Astrocyte of the hippocampus (primary cell): ENCODE measurements around the gene C6.

ENCODE experiments used
- DNase-seq: peaks from one replicate; pipeline ENCODE4 v3.0.0; 2011; ENCODE audit warnings: low read depth, low spot score

The C6 gene

DNA sequence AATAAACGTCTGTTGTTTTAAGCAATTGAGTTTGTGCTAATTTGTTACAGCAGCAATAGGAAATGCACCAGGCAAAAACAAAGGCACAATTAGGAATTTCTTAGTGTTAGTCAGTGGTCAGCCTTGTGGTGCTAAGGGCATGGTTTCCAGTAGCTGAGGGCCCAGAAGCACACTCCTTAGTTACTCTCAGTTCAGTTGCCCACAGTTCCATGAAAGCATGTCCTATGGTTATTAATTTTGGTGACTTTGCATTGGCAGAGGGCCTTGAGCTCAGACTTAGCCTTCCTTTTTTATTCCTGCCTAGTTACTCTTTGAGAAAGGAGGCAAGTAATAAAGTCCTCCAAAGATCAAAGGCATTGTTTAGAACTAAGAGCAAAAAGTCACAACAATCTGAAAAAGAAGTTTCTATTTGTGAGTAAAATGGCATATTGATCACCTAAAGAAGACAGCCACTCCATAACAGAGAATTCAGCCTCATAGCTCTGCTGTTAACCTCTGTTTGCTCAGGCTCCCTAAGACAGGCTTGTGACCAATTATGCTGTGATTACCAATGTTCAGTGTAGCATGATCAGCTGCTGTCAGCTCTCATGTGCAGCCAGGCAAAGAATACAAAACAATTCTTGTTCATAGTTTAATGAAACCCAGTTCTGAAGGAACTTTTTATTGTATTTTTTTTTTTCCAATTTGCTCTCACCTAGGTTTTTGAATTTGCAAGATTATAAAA lies 85.2 kb downstream of the C6 start:
- peak; percentile 7 for DNase-seq

DNA sequence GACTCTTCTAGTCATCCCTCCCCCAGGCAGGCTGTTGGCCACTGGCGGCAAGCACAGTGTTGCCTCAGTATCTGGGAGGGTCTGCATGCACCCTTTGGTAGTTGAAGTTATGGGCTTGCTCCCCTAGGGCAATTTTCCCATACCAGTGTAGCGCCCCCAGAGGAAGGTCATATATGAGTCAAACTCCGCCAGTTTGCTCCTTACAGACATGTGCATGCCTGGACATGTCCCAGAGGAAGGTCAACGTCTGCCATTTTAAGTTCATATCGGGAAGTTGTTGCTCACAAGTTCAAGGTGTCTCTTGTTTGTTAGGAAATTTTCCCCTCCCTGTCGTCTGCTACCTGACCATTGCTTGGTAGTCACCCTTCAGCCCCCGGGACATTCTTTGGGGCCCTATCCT lies 90.9 kb downstream of the C6 start:
- DNase-seq = no peak

DNA sequence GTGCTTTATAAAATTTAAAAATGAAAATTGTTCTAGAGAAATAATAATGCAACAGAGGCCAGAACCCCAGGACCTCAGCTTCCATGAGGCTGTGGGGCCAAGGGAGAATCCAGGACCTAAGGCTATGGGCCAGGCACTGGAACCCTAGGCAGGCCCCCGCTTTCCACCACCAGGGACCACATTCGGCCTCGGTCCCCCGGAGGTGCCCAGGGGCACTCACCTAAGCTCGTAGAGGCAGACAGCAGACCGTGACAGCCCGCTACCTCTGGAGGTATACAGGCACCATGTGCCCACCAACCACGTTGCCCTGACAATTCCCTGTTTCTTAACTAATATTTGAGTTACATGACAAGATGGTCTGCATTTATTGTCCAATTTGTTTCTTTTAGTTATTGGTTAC lies 92.7 kb downstream of the C6 start:
- no peak for DNase-seq

DNA sequence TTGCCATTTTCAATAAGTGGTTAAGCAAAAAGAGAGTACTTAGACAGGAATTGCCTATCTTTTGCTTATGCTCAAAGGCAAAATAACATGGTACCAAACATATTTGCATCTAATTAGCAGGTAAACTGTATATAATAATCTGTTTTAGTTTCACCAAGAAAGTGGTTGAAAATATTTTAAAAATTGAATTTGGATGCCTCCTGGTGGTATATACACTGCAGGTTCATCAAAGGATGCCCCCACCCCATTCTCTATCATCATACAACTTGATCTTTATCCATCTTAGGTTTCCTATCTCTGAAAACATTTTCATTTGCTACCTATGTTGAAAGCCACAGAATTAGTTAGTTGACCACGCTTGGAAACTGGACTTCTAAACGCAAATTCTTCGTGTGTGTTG lies 95.2 kb downstream of the C6 start:
- no peak for DNase-seq

DNA sequence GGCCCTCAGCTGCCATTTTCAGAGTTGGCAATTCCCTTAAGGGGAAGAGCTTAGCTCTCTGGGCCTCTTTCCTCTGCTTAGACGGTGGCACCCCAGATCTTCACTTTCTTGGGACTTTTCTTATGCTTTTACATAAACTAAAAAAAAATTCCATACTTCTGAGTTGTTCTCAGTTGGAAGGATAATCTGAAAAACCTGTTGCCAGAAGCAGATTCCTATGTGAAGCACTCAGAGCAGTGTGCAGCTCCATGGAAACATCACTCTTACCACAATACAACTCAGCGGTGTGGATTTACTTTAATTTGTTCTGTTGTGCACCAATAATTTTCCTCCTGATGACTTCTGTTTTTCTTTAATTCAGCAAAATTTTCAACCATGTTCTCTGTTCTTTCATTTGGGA lies 98.1 kb downstream of the C6 start:
- peak; percentile 74 for DNase-seq

DNA sequence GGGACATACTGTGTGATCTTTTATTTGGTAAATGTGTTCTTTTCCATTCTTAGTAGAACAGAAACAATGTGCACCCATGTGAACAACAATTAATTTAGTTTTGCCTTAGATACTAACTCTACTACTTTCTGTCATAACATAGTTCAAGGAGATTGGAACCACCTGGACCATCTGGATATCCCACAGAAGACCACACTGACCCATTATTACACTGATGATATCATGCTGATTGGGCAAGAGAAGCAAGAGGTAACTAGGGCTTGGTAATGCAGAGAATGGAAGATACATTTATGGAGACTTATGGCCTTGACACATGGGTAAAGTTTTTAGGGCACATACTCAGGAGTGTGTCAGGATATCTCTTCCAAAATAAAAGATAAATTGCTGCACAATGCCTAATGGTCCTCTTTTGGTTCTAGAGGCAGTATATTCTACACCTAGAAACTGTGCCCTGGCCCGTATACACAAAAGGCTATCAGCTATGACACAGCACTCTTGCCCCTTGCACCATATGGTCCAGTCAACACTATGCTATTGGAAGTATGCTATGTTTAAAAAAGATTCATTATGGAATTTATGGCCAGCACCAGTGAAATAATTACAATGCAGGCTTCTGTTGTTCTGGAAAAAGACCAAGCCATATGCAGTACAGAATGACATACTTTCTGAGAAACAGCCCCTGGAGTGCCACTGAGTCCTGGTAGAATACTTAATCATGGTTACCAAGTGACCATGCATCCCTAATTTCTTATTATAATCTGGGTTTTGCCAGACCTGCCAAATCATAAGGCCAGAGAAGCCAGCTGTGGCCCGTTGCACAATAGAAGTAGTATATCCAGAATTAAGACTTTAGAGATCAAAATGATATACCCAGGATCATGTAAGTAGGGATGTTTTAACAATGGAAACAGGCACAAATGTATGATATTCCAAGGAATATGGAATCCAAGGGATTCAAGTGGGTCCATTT lies 100.6 kb downstream of the C6 start:
- DNase-seq = no peak

DNA sequence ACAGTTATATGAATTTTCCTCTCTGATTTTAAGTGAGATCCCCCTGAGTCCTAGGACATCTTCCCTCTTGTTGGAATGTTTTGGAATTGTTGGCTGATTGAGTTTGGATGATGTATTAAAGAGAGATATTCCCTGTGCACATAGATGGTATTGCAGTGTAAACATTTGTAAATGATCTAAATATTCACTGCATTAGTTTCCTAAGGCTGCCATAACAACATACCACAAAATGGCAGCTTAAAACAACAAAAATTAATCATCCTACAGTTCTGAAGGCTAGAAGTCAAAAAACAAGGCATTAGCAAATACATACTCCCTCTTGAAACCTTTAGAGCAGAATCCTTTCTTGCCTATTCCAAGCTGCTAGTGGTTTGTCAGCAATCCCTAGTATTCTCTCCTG lies 104.1 kb downstream of the C6 start:
- DNase-seq = no peak

DNA sequence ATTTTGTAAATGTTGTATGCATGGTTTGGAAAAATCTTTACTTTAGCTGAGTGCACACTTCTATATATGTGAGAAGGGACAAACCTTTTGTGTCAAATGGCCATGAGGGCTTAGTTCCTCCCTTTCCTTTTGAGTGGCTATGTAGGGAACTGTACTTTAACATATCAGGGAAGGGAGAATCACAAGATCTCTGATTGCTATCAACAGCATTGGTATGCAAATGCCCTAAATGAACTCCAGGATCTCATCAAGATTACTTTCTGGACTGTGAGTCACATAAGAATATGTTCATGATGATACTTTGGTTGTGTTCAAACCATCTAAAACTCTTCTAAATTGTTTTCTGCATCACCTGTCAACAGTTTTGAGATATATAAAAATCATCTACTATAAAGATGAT lies 111.0 kb downstream of the C6 start:
- no peak for DNase-seq

DNA sequence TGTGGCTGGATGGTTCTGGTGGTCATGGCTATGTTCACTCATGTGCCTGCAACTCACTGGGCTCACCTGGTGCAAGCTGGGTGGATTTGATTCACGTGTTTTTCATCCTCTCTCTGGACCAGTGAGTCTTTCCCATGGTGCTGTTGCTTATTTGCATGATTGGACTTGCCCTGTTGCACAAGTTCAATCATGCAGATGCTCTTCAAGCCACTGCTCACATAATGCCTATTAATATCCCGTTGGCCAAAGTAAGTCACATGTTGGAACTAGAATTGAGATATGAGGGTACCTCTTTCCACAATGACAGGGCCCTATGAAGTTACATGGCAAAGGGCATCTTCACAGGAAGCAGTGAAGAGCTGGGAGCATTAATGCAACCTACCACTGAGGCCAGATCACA lies 115.7 kb downstream of the C6 start:
- DNase-seq = no peak

DNA sequence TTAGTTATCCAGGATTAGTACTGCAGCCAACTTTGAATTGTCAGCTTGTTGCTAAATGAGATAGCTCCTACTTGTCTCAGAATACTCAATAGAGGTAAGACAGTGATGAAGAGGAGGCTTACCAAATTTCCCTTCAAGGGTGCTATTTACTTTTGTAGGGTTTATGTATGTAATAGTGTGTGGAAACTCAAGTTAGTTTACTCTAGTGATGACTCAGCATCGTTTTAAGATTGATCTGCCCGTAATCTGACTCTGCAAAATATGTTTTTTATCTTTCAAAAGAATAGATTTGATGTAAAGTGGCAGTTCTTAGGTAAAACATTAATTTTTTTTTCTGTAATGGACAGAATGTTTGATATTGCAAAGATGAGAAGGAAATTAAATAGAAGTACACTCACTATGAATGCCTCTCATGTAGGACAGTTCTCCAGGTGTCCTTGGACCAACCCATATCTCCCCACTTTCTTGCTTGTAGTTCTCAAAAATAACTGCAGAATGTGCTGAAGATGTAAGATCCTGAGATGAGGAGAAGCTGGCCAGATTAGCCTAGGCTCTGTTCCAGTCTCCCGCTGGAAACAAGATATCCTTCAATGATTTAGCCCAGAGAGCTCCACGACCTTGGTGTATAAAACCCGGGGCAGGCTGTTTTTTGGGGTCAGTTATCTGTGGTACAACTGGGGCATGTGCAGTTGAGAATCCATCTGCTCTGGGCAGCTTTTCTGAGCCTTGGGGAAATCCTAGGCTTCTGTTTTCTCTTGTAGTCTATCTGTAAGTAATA lies 117.8 kb downstream of the C6 start:
- DNase-seq = no peak

DNA sequence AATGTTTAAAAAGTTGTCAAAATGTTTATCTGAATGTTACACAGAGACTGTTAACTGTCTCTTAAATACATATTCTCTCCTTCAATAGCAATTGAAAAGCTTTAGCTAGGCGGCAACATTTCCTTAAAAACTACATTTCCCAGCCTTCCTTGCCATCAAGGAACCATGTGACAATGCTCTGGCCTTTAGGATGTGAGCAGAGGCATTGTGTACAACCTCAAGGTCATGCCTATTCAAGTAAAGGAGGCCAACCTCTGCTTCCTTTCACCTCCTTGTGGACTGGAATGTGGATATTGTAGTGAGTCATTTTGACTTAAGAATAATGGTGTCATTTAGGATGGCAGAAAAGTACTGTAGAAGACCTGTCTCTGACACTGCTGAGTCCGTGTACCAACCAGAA lies 118.5 kb downstream of the C6 start:
- DNase-seq = no peak

DNA sequence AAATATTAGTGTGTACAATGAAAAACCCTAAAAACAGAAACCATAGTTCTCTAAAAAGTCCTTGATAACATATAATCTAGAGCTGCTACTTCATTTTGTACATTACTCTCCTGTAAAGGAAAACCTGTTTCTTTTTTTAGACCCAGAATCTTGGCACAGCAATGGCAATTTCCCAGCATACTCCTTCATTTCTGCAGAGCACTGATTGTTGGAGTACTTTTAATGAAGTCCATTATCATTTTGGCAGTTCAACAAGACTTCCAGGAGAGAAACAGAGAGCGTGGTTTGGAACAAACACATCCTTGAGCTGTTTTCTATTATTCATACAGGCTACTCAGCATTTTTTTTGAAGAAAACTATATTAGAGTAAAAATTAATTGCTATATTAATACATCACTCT lies 119.5 kb downstream of the C6 start:
- DNase-seq = no peak
